ENCODE measurements around the gene WNT11. TPM values are rescaled to one million over a fixed set of nuclear protein-coding genes. Genes with fewer than 3 reads are reported as not detected.

The WNT11 gene
- polyA plus RNA-seq, 1 of the 3 experiments (the other 2 are of a cell fraction), result 0.43 TPM

GRCh38 chr11:76251576-76251975 lies 45.3 kb upstream of the WNT11 start:
- H2AFZ ChIP-seq (ENCODE audit: low read depth), result no peak overlapping the region
- no peaks in the 10 kb centered on the region for H4K20me1 ChIP-seq (ENCODE audit: insufficient read depth)
- H3K9me2 ChIP-seq, result no peaks in the 10 kb centered on the region
- ChIA-PET POLR2A (no interaction called here), CTCF (interaction anchor here (1.2 kb wide), 1 partner anchor 43 kb away, joined by 4 read pairs; no protein-coding TSS in a partner anchor)
- no peaks in the 10 kb centered on the region for H3K9me3 ChIP-seq
- H3K27ac ChIP-seq (ENCODE audit: low read depth in 2 of 2, low read length in 1 of 2), result no peak overlapping the region
- no peak for DNase-seq
- no peaks in the 10 kb centered on the region for H3K36me3 ChIP-seq (replicated peaks in 1 of 2; ENCODE audit: control insufficient read depth in 1 of 2, insufficient read depth in 2 of 2, low read length in 1 of 2)
- no peaks in the 10 kb centered on the region for H3F3A ChIP-seq (replicated peaks; ENCODE audit: insufficient read depth)
- WGBS (ENCODE audit: low lambda C conversion rate), result 13% methylated on average over 2 of the region's 2 CpGs
- peaks cover 17% of the 10 kb centered on the region; the same call in 1 of the 2 replicates for H3K27me3 ChIP-seq (ENCODE audit: insufficient read depth)
- TF ChIP-seq FOXJ3 (CRISPR knock-in tag; IDR thresholded peaks at IDR 0.05) (no peak), GABPA (IDR thresholded peaks at IDR 0.05; ENCODE audit: low read depth) (no peak), FOXM1 (IDR thresholded peaks at IDR 0.05; ENCODE audit: low read depth) (no peak), RXRA (IDR thresholded peaks at IDR 0.05; ENCODE audit: borderline replicate concordance, low read depth) (no peak), CHD2 (IDR thresholded peaks at IDR 0.05; ENCODE audit: low read length, partially characterized antibody) (no peak), TEAD4 (IDR thresholded peaks at IDR 0.05; ENCODE audit: borderline replicate concordance, insufficient read depth) (no peak), REST (IDR thresholded peaks at IDR 0.05; ENCODE audit: low read depth, low read length) (no peak), USF2 (IDR thresholded peaks at IDR 0.05; ENCODE audit: borderline replicate concordance, low read depth, low read length) (no peak), RFX5 (IDR thresholded peaks at IDR 0.05; ENCODE audit: low read length) (no peak), JUND (IDR thresholded peaks at IDR 0.05) (no peak), FOSL2 (IDR thresholded peaks at IDR 0.05; ENCODE audit: borderline replicate concordance, low read depth) (no peak), EP300 (IDR thresholded peaks at IDR 0.05; ENCODE audit: borderline replicate concordance in 1 of 2, low read depth in 1 of 2, low read length in 1 of 2) (no peak), SIN3A (IDR thresholded peaks at IDR 0.05; ENCODE audit: borderline replicate concordance, low read depth, low read length) (no peak), NFIC (IDR thresholded peaks at IDR 0.05; ENCODE audit: borderline replicate concordance) (no peak), EZH2phosphoT487 (IDR thresholded peaks at IDR 0.05; ENCODE audit: borderline replicate concordance, low read depth) (no peak)
- TF ChIP-seq, protein P1, sequence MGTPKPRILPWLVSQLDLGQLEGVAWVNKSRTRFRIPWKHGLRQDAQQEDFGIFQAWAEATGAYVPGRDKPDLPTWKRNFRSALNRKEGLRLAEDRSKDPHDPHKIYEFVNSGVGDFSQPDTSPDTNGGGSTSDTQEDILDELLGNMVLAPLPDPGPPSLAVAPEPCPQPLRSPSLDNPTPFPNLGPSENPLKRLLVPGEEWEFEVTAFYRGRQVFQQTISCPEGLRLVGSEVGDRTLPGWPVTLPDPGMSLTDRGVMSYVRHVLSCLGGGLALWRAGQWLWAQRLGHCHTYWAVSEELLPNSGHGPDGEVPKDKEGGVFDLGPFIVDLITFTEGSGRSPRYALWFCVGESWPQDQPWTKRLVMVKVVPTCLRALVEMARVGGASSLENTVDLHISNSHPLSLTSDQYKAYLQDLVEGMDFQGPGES (IDR thresholded peaks at IDR 0.05; ENCODE audit: low read depth, low read length), result no peak
- no peak overlapping the region for H3K4me3 ChIP-seq (ENCODE audit: low read depth in 2 of 2, low read length in 1 of 2)
- H3K79me2 ChIP-seq (ENCODE audit: insufficient read depth), result no peaks in the 10 kb centered on the region
- H3K9ac ChIP-seq, result no peak overlapping the region
- no peaks in the 10 kb centered on the region for H3K4me1 ChIP-seq (ENCODE audit: control insufficient read depth in 1 of 2, insufficient read depth in 2 of 2, low read depth in 1 of 2, low read length in 1 of 2)
- no peak overlapping the region for H3K4me2 ChIP-seq
